Tibial nerve (tissue), 4 donors: ENCODE data around the gene NRXN3.

Source experiments
- CTCF ChIP-seq, 5 experiments: fragments of 200-600 bp in 3 of 5; fragments of 450-650 bp in 2 of 5; sonication (generic) in 3 of 5; IDR thresholded peaks; one replicate each; pipeline ENCODE4 v1.5.1; 2016 to 2019; ENCODE audit warnings: antibody characterized with exemption in 5 of 5, mild to moderate bottlenecking in 3 of 5, moderate library complexity in 2 of 5
- EP300 ChIP-seq, 2 donors: sonication (generic); formaldehyde crosslinking; IDR thresholded peaks; one replicate each; pipeline ENCODE4 v1.6.1; 2017; ENCODE audit warnings: antibody characterized with exemption in 2 of 2, mild to moderate bottlenecking in 1 of 2
- POLR2A ChIP-seq, 2 donors: fragments of 450-650 bp; IDR thresholded peaks; one replicate each; pipeline ENCODE4 v1.6.1; 2017; ENCODE audit warnings: antibody characterized with exemption in 2 of 2, mild to moderate bottlenecking in 2 of 2, moderate library complexity in 2 of 2

DNA sequence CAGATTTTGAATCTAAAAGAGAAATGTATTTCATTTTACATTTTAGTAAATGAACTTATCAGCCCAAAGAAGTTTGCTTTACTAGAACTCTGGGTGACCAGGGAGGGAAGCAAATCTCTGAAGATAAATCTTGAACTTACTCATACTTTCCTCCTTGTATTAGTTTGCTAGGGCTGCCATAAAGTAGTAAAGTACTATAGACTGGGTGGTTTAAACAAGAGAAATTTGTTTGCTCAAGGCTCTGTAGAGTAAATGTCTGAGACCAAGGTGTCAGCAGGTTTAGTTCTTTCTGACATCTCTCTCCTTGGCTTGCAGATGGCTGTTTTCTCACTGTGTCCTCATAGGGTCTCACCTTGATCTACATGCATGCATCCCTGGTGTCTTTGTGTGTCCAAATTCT lies 1115.1 kb downstream of the NRXN3 start:
- TF ChIP-seq CTCF (IDR thresholded peaks at IDR 0.05) = no peak
- TF ChIP-seq POLR2A (IDR thresholded peaks at IDR 0.05) = no peak
- no peak for TF ChIP-seq EP300 (IDR thresholded peaks at IDR 0.05)
